ENCODE measurements around the gene CDK17. TPM values are rescaled to one million over a fixed set of nuclear protein-coding genes. Genes with fewer than 3 reads are reported as not detected.

The CDK17 gene
- total RNA-seq, 2 experiments from 2014 or later = 28.4 to 29.0 TPM

DNA sequence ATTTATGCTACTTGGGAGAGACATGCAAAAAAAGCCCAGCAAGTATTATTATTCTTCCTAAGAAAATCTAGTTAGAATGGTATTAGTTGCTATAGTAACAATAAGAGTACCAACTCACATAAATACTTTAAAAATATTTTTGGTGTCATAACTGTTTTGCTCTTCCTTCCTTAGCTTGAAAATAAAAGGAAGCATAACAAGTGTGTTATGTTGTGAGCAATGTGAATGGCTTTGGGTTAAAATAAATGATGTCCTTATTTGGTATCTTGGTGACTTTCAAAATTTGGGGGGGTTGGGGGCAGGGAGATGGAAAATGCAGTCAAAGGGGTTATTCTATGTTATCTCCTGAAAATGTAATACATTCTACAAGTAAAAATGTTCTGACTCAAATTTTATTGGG is 115.1 kb downstream of the CDK17 start:
- no peak for ATAC-seq
- ChIA-PET POLR2A (interaction anchor here (0.7 kb wide), 1 partner anchor 26 kb away, joined by 4 read pairs; no protein-coding TSS in a partner anchor), CTCF (no interaction called here)
- DNase-seq = no peak
- TF ChIP-seq, protein P1, sequence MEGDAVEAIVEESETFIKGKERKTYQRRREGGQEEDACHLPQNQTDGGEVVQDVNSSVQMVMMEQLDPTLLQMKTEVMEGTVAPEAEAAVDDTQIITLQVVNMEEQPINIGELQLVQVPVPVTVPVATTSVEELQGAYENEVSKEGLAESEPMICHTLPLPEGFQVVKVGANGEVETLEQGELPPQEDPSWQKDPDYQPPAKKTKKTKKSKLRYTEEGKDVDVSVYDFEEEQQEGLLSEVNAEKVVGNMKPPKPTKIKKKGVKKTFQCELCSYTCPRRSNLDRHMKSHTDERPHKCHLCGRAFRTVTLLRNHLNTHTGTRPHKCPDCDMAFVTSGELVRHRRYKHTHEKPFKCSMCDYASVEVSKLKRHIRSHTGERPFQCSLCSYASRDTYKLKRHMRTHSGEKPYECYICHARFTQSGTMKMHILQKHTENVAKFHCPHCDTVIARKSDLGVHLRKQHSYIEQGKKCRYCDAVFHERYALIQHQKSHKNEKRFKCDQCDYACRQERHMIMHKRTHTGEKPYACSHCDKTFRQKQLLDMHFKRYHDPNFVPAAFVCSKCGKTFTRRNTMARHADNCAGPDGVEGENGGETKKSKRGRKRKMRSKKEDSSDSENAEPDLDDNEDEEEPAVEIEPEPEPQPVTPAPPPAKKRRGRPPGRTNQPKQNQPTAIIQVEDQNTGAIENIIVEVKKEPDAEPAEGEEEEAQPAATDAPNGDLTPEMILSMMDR (IDR thresholded peaks at IDR 0.05) = no peak
- H3K4me1 Mint-ChIP-seq (ENCODE audit: low read depth) = peaks cover 12% of the 10 kb centered on the region
- H3K4me3 Mint-ChIP-seq = no peak overlapping the region
- H3K9me3 Mint-ChIP-seq = no peaks in the 10 kb centered on the region
- no peaks in the 10 kb centered on the region for H3K27me3 Mint-ChIP-seq
- no peak overlapping the region for H3K27ac Mint-ChIP-seq
- intact Hi-C loops (cut with micrococcal nuclease) = no loop called here
- H3K36me3 Mint-ChIP-seq (ENCODE audit: low read depth) = peaks cover 41% of the 10 kb centered on the region

DNA sequence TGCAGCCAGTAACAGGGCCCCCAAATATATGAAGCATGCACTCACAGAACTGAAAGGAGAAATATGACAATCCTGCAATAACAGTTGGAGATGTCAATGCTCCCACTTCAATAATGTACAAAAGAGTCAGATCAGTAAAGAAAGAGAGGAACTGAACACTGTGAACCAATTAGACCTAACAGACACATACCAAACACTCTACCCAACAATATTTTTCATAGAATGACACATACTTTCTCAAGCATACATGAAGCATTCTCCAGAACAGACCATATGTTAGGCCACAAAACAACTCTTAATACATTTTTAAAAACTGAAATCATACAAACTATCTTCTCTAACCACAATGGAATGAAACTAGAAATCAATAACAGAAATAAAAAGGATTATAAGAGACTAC is 125.9 kb downstream of the CDK17 start:
- H3K36me3 Mint-ChIP-seq (ENCODE audit: low read depth) = peaks cover 40% of the 10 kb centered on the region
- ATAC-seq = peak; percentile 58
- H3K27me3 Mint-ChIP-seq = no peaks in the 10 kb centered on the region

DNA sequence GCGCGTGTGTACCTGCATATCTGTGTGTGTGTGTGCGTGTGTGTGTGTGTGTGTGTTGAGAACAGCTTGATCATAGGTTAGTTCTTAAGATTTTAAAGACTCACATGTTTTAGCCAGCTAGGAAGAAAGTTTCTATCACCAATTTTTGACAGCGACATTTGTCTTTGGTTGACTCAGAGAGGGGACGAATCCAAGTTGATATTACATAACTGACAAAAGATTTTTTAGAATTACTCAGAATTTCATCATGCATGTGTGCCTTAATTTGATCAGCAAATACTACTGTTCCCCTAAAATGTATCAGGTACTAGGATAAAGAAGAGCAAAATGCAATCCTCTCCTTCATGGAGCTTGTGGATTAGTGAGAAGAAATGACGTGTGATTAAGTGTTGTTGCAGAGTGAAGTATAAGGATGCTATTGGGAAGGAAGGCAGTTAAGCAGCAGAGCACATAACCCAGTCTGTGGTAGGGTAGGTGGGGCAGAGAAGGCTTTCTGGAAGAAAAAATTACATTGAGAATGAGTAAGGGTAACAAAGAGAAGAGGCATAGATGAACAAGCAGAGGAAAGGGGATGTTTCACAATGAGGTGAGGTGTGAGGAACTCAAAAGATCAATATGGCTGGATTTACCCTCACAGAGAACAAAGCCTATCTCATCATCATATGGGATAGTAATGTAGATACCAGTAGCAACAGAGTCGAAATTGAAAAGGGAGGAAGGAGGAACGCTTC is 128.6 kb downstream of the CDK17 start:
- TF ChIP-seq, protein P1 (IDR thresholded peaks at IDR 0.05) = no peak
- ATAC-seq (no peak), DNase-seq (no peak)
- intact Hi-C loops (cut with micrococcal nuclease) = no loop called here
- ChIA-PET POLR2A (no interaction called here), CTCF (interaction anchor here (1.4 kb wide), 1 partner anchor 19 kb away, joined by 4 read pairs; no protein-coding TSS in a partner anchor)
- H3K36me3 Mint-ChIP-seq (ENCODE audit: low read depth) = peaks cover 43% of the 10 kb centered on the region
- H3K27me3 Mint-ChIP-seq = no peaks in the 10 kb centered on the region
- no peaks in the 10 kb centered on the region for H3K9me3 Mint-ChIP-seq
- no peak overlapping the region for H3K4me3 Mint-ChIP-seq
- peak overlapping the region; percentile 21 for H3K27ac Mint-ChIP-seq
- H3K4me1 Mint-ChIP-seq (ENCODE audit: low read depth) = peaks cover 20% of the 10 kb centered on the region

More for the DNA sequence above, 125.9 kb downstream of the CDK17 start:
- H3K4me3 Mint-ChIP-seq = no peak overlapping the region
- H3K9me3 Mint-ChIP-seq = no peaks in the 10 kb centered on the region
- peaks cover 14% of the 10 kb centered on the region for H3K4me1 Mint-ChIP-seq (ENCODE audit: low read depth)
- intact Hi-C loops (cut with micrococcal nuclease) = no loop called here
- POLR2A ChIA-PET = no interaction called here
- peak overlapping the region; percentile 21 for H3K27ac Mint-ChIP-seq
- CTCF ChIA-PET = no interaction called here
- DNase-seq = no peak
- TF ChIP-seq, protein P1 (IDR thresholded peaks at IDR 0.05) = no peak

GRCh38 chr12:96266238-96266637 is 134.0 kb downstream of the CDK17 start:
- Mint-ChIP-seq H3K27me3 (no peaks in the 10 kb centered on the region), H3K4me3 (no peak overlapping the region), H3K27ac (no peak overlapping the region), H3K9me3 (no peaks in the 10 kb centered on the region), H3K4me1 (ENCODE audit: low read depth) (peaks cover 9% of the 10 kb centered on the region), H3K36me3 (ENCODE audit: low read depth) (peaks cover 35% of the 10 kb centered on the region)
- intact Hi-C loops (cut with micrococcal nuclease) = no loop called here
- POLR2A ChIA-PET = interaction anchor here (1.5 to 2.4 kb wide), 3 partner anchors 8 to 134 kb away, joined by 3 to 6 read pairs (median 3); partner anchors contain the start of gene CDK17
- CTCF ChIA-PET = interaction anchor here (0.6 to 1.4 kb wide), 5 partner anchors 17 to 250 kb away, joined by 3 to 4 read pairs (median 3); no protein-coding TSS in a partner anchor
- TF ChIP-seq, protein P1 (IDR thresholded peaks at IDR 0.05) = no peak
- no peak for ATAC-seq
- no peak for DNase-seq

GRCh38 chr12:96265836-96266235 is 134.4 kb downstream of the CDK17 start:
- ATAC-seq (no peak), DNase-seq (no peak)
- TF ChIP-seq, protein P1 (IDR thresholded peaks at IDR 0.05) = no peak
- no peaks in the 10 kb centered on the region for H3K9me3 Mint-ChIP-seq
- H3K36me3 Mint-ChIP-seq (ENCODE audit: low read depth) = peaks cover 39% of the 10 kb centered on the region
- CTCF ChIA-PET = interaction anchor here (0.7 to 1.4 kb wide), 4 partner anchors 16 to 250 kb away, joined by 3 to 4 read pairs (median 3); no protein-coding TSS in a partner anchor
- H3K27ac Mint-ChIP-seq = peak overlapping the region; percentile 63
- POLR2A ChIA-PET = interaction anchor here (1.5 to 2.4 kb wide), 2 partner anchors 10 to 134 kb away, joined by 3 to 6 read pairs; partner anchors contain the start of gene CDK17
- H3K4me1 Mint-ChIP-seq (ENCODE audit: low read depth) = peaks cover 9% of the 10 kb centered on the region
- H3K4me3 Mint-ChIP-seq = no peak overlapping the region
- H3K27me3 Mint-ChIP-seq = no peaks in the 10 kb centered on the region
- intact Hi-C loops (cut with micrococcal nuclease) = no loop called here

Measured in activated CD8-positive, alpha-beta T cell treated with anti-CD3 and anti-CD28 coated beads for 36 hours (primary cell).